GM19468 (cell line): ENCODE results near the gene TMEM269.
A peak's percentile ranks its signal among the peaks of the same experiment; 100 is the strongest.
"Not testable (repeated sequence)": the region's sequence is repeated elsewhere in the genome, so short reads cannot be mapped to it uniquely, and the experiment has no call there.

Source experiments
- ATAC-seq: cut with Tn5 transposase; IDR thresholded peaks from one replicate; pipeline ENCODE4 v1.9.1; 2021; ENCODE audit warnings: mild to moderate bottlenecking, moderate library complexity, moderate number of reproducible peaks; ENCODE audit not compliant: unreplicated experiment; ENCODE audit errors: extremely low read depth

The TMEM269 gene

DNA sequence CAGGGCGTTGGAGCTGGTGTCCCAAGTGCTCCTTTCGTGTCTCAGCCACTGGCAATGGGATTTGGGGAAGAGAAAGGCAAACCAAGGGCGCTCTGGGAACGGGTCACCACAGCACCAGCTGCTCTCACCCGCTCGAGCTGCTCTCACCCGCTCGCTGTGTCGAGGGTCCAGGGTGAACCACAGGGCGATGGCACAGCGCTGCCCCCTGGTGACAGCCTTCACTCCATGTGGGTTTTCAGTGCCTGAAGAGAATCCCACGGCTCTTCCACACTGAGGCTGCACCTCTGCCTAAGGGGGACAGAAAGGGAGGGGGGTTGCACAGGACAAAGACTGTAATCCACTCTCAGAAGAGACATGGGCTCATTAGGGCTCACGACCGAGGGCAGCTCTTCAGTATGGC, 37.7 kb upstream of the TMEM269 start:
- ATAC-seq = no peak

GRCh38 chr1:42748021-42748420, 36.8 kb upstream of the TMEM269 start:
- no peak for ATAC-seq

DNA sequence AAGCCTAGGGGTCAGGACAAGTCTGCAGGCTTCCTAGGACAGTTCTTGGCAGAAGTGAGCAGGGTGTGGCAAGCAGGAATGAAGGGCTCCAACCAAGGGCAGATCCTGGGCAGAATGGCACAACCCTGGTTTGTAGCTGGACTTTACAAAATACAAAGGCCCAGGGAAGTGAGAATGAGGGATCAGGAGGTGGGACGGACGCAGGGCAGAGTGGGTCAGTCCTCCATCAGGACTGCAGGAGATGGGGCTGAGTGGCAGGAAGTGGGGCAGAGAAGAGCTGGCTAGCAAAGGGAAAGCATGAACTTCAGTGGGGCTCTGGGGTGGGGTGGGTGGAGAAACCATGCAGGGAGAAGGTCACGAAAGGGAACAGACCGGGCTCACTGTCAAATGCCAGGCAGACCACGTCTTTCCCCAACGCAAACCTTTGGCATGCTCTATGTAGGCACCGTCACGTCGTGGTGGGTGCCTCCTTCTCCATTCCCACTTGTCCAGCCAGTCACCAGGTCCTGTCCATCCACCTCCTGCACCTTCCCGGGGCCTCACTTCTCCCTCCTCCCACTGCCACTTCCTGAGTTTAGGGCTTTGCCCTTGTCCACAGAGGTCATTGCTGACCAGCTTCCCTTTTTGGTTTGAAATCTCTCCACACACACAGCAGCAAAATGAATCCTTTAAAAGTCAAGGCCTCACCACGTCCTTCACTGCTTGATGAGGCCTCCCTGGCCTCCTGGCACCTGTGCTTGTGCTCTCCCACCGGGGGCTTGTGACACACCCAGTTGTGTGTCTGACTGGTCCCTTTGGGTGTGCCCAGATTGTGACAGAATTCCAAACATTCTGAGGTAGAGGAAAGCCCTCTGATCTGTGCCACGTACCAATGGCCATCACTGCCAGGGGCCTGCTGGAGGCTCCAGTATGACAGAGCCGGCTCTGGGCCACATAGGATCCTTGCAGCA, 36.1 kb upstream of the TMEM269 start:
- ATAC-seq = no peak

DNA sequence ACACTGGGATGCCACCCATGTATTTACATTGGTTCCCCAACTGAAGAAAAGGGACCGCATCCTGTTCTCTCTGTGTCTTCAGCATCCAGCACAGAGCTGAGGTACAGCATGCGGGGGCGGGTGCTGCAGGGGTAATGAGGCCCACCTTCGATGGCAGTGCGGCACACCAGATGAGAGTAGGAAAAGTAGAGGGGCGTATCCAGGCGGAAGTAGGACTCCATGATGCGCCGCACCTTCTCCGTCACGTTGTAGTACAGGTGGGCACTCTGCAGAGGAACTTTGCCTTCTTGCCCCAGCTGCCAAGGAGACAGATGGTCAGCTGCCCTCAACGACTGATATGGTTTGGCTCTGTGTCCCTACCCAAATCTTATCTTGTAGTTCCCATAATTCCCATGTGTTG, 34.8 kb upstream of the TMEM269 start:
- no peak for ATAC-seq

- not testable (repeated sequence) for ATAC-seq
Observed at GRCh38 chr1:42751511-42752070, 33.2 kb upstream of the TMEM269 start.

GRCh38 chr1:42752284-42752683, 32.5 kb upstream of the TMEM269 start:
- no peak for ATAC-seq

DNA sequence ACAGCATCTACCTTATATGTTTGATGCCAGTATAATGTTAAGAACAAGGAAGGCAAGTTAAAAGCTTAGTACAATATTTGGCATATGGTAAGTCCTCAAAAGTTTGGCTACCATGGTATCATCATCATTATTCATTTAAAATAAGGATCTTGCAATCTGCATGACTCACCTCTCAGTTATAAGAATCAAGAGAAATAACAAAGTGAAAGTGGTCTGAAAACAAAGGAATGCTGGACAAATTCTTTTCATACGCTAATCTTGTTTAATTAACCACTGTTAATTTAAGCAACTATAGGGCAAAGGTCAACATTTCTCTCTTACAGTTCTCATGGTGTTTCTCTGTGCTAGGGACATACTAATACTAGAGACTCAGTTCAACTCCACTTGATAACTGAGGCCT, 31.7 kb upstream of the TMEM269 start:
- ATAC-seq = no peak

- no peak for ATAC-seq
Observed at GRCh38 chr1:42756956-42757891, 27.6 kb upstream of the TMEM269 start.

- no peak for ATAC-seq
Observed at GRCh38 chr1:42757892-42758275, 26.9 kb upstream of the TMEM269 start.

DNA sequence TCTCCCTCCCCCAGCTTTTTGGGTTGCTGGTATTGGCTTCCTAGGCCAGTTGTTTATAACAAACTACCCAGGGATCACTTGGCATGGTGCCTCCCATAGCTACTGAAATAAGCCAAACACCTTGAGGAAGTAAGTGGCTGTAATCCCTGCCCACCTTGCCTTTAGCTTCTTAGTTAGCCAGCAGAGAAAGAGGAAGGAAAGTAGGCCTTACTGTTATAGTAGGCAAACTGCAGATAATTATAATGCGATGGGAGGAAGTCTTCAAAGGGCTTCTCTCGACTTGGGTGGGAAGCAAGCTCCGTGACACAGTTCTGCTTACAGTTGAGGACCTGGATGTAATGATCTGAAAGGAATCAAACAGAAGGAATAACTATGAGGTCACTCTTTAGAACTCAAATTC, 26.1 kb upstream of the TMEM269 start:
- no peak for ATAC-seq

DNA sequence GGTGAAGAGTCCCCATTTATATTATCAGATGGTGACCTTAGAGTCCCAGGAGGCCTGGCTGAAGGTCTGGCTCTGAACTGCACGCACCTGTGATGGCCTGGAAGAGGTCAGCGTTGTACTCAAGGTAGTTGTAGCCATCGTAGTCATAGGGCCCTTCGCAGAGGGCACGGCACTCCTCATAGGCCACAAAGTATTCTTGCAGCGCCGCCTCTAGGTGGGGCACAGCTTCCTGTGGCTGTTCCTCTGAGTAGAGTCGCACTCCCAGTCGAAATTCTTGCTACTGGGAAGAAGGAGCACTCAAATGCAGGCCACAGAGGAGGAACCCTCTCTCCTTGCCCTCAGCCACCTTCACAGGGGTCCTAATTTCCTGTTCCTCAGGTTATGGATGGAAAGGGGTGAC, 25.7 kb upstream of the TMEM269 start:
- no peak for ATAC-seq

DNA sequence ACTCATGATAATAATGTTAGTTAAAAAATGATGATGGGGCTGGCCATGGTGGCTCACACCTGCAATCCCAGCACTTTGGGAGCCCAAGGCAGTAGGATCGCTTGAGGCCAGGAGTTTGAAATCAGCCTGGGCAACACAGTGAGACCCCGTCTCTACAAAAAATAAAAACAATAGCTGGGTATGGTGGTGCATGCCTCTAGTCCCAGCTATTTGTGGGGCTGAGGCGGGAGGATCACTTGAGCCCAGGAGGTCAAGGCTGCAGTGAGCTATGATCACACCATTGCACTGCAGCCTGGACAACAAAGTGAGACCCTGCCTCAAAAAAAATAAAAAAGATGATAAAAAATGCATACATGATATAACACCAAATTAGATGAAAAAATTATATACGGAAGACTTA, 23.2 kb upstream of the TMEM269 start:
- ATAC-seq = no peak

- no peak for ATAC-seq
Observed at GRCh38 chr1:42762269-42762668, 22.5 kb upstream of the TMEM269 start.

DNA sequence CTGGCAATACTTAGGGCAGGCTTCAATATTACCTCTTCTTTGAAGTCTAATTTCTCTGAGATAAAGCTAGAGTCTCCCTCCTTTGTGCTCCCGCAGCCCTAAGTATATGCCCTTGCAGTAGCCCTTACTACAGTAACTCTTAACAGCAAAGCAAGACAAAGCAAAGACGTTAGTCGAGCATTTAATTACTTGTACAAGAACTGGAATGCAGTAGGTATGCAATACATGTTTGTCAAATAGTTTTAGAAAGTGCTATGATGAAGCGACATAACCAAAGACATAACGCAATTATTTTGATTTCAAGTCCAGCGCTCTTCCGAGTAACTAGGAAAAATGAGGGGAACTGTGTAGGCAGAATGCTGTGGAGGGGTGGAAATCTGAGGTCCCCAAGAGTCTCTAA, 19.5 kb upstream of the TMEM269 start:
- ATAC-seq = no peak

- ATAC-seq = peak; percentile 3
Observed at GRCh38 chr1:42765832-42766740, 18.7 kb upstream of the TMEM269 start.

DNA sequence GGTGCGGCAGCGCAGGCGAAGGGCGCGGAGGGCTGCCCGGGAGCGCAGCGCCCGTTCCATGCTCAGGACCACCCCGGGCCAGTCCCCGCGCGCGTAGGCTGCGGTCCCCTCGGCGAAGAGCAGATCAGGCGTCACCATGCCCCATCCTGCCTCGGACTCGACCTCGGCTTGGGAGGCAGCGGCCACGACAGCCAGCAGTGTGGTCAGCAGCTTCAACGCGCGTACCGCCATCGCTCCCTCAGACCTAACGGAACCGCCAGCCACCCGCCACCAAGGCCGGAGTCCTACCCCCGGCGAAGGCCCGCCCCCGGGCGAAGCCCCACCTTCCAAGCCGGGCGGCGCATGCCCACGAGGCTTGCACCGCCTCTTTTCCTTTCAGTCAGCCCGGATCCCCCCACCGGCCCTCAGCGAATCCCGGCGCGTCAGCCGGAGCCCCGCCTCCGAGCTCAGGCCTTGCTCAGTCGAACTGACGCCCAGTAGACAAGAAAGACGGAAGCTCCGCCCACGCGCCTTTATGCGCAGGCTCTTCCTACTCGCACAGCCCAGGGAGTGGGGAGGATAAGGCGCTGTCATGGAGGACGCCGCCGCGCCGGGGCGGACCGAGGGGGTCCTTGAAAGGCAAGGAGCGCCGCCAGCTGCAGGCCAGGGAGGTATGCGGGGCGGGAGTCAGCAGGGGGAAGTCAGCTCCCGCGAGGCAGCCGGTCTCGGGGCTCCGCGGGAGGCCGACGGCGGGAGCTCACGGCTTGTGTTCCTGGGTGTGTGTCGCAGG, 17.9 kb upstream of the TMEM269 start, which contains the start of the genes C1orf50 and P3H1:
TSS of gene C1orf50 (plus strand) at position 509 of the 769 bp plus-strand sequence. CDS start at position 572, 63 bp downstream.
TSS of gene P3H1 (minus strand) at position 288 of the 769 bp plus-strand sequence. CDS start at position 231, 57 bp downstream.
- ATAC-seq = peak; percentile 76

DNA sequence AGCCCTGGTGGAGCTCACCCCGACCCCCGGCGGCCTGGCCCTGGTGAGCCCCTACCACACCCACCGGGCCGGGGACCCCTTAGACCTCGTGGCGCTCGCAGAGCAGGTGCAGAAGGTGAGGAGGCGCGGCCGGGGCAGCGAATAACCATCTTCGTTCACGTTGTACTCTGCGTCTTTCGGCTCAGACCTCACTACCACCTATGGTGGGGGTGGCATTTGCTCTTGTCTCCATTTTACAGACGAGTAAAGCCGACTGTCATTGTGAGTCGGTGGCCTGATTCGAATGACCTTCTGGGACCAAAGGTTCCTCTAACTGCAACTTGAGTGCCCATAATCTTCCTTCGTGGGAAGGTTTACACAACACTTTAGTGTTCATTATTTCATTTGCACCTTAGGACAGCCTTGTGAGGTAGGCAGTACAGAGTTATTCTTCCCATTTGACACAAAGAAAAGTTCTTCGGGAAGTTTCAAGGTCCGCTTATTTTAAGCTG, 17.2 kb upstream of the TMEM269 start:
- ATAC-seq = peak; percentile 1

GRCh38 chr1:42768172-42768571, 16.6 kb upstream of the TMEM269 start:
- no peak for ATAC-seq
